H9 (cell line): ENCODE data around the gene C15orf40. TPM values are rescaled to one million over a fixed set of nuclear protein-coding genes. Genes with fewer than 3 reads are reported as not detected.

Experiments used
- DNase-seq: peaks from one replicate; pipeline ENCODE4 v3.0.0-alpha.2; 2017
- H2AFZ ChIP-seq: one replicate; pipeline ENCODE4 v1.6.1; 2013; ENCODE audit warnings: mild to moderate bottlenecking, low read length, control low read depth, moderate library complexity
- H2AK5ac ChIP-seq: 2 replicates; pipeline ENCODE4 v1.6.1; 2013; ENCODE audit warnings: low read length, control low read depth, mixed read lengths; ENCODE audit not compliant: insufficient read length
- H2BK120ac ChIP-seq: one replicate; pipeline ENCODE4 v1.6.1; 2013; ENCODE audit warnings: low read depth, mild to moderate bottlenecking, low read length, control low read depth, inconsistent platforms; ENCODE audit not compliant: poor library complexity, severe bottlenecking
- H2BK12ac ChIP-seq: 2 replicates; pipeline ENCODE4 v1.6.1; 2013; ENCODE audit warnings: low read length, control low read depth, mixed read lengths, low read depth; ENCODE audit not compliant: insufficient read length
- H2BK15ac ChIP-seq: 2 replicates; pipeline ENCODE4 v1.6.1; 2013; ENCODE audit warnings: low read depth, low read length, control low read depth
- H2BK20ac ChIP-seq: one replicate; pipeline ENCODE4 v1.6.1; 2013; ENCODE audit warnings: low read depth, mild to moderate bottlenecking, low read length, control low read depth, inconsistent platforms; ENCODE audit not compliant: poor library complexity, severe bottlenecking
- H2BK5ac ChIP-seq: 2 replicates; pipeline ENCODE4 v1.6.1; 2013; ENCODE audit warnings: low read length, control low read depth, mixed read lengths; ENCODE audit not compliant: insufficient read length
- H3K14ac ChIP-seq: 2 replicates; pipeline ENCODE4 v1.6.1; 2013; ENCODE audit warnings: low read length, control low read depth; ENCODE audit not compliant: insufficient read depth
- H3K18ac ChIP-seq: 2 replicates; pipeline ENCODE4 v1.6.1; 2013; ENCODE audit warnings: low read depth, mild to moderate bottlenecking, mixed read lengths, low read length, control low read depth; ENCODE audit not compliant: insufficient read length
- H3K23ac ChIP-seq: 2 replicates; pipeline ENCODE4 v1.6.1; 2013; ENCODE audit warnings: low read length, control low read depth, mixed read lengths, low read depth; ENCODE audit not compliant: insufficient read length
- H3K23me2 ChIP-seq: 2 replicates; pipeline ENCODE4 v1.6.1; 2013; ENCODE audit warnings: low read depth, mild to moderate bottlenecking, mixed read lengths, low read length, control low read depth; ENCODE audit not compliant: insufficient read length, poor library complexity, severe bottlenecking
- H3K27ac ChIP-seq: 2 replicates; pipeline ENCODE4 v1.5.1; 2013; ENCODE audit warnings: low read length, control low read depth, mixed read lengths, low read depth; ENCODE audit not compliant: insufficient read length
- H3K27me3 ChIP-seq: 2 replicates; pipeline ENCODE4 v1.6.1; 2013; ENCODE audit warnings: low read length, control low read depth, inconsistent platforms; ENCODE audit not compliant: insufficient read depth
- H3K4ac ChIP-seq: 2 replicates; pipeline ENCODE4 v1.6.1; 2013; ENCODE audit warnings: low read depth, mild to moderate bottlenecking, control low read depth, inconsistent platforms, low read length, moderate library complexity
- H3K4me1 ChIP-seq: 2 replicates; pipeline ENCODE4 v1.6.1; 2013; ENCODE audit warnings: low read length, control low read depth, inconsistent platforms; ENCODE audit not compliant: insufficient read depth
- H3K4me2 ChIP-seq: 2 replicates; pipeline ENCODE4 v1.6.1; 2013; ENCODE audit warnings: low read length, control low read depth, mixed read lengths; ENCODE audit not compliant: insufficient read length, insufficient read depth
- H3K56ac ChIP-seq: 2 replicates; pipeline ENCODE4 v1.6.1; 2013; ENCODE audit warnings: low read depth, mild to moderate bottlenecking, mixed read lengths, low read length, control low read depth; ENCODE audit not compliant: insufficient read length
- H3K79me1 ChIP-seq: 2 replicates; pipeline ENCODE4 v1.6.1; 2013; ENCODE audit warnings: low read depth, mild to moderate bottlenecking, moderate library complexity, low read length, control low read depth, inconsistent platforms; ENCODE audit not compliant: insufficient read depth, poor library complexity, severe bottlenecking
- H3K79me2 ChIP-seq: 2 replicates; pipeline ENCODE4 v1.6.1; 2013; ENCODE audit warnings: low read length, control low read depth, inconsistent platforms; ENCODE audit not compliant: insufficient read depth
- H3K9ac ChIP-seq: 2 replicates; pipeline ENCODE4 v1.6.1; 2013; ENCODE audit warnings: low read length, control low read depth, mixed read lengths; ENCODE audit not compliant: insufficient read length; ENCODE audit errors: extremely low read depth
- H3K9me3 ChIP-seq: one replicate; pipeline ENCODE4 v1.6.1; 2013; ENCODE audit warnings: low read depth, low read length, inconsistent platforms; ENCODE audit not compliant: control insufficient read depth
- H3T11ph ChIP-seq: one replicate; pipeline ENCODE4 v1.6.1; 2013; ENCODE audit warnings: mild to moderate bottlenecking, low read length, control low read depth, inconsistent platforms
- H4K20me1 ChIP-seq: one replicate; pipeline ENCODE4 v1.6.1; 2013; ENCODE audit not compliant: control insufficient read depth, insufficient read length, insufficient read depth
- H4K5ac ChIP-seq: 2 replicates; pipeline ENCODE4 v1.6.1; 2013; ENCODE audit warnings: low read depth, mild to moderate bottlenecking, mixed read lengths, low read length, control low read depth; ENCODE audit not compliant: insufficient read length
- H4K8ac ChIP-seq: replicated peaks from 2 replicates; pipeline ENCODE4 v1.6.1; 2013; ENCODE audit warnings: low read length, control low read depth, mixed read lengths, low read depth; ENCODE audit not compliant: insufficient read length
- H4K91ac ChIP-seq: 2 replicates; pipeline ENCODE4 v1.6.1; 2013; ENCODE audit warnings: low read depth, mild to moderate bottlenecking, moderate library complexity, mixed read lengths, low read length, control low read depth; ENCODE audit not compliant: insufficient read length
- H3K27ac Mint-ChIP-seq, 3 experiments: 2 replicates in 2 of 3; 3 replicates in 1 of 3; pipeline ENCODE4 v1.8.0; 2020 to 2021; ENCODE audit warnings: mixed read lengths in 3 of 3, mild to moderate bottlenecking in 1 of 3, moderate library complexity in 1 of 3
- H3K27me3 Mint-ChIP-seq: 2 replicates; pipeline ENCODE4 v1.8.0; 2021; ENCODE audit warnings: low read depth, mild to moderate bottlenecking, moderate library complexity, mixed read lengths
- H3K36me3 Mint-ChIP-seq, 3 experiments: 2 replicates in 2 of 3; 3 replicates in 1 of 3; pipeline ENCODE4 v1.8.0; 2020 to 2021; ENCODE audit warnings: low read depth in 3 of 3, mixed read lengths in 3 of 3; ENCODE audit not compliant: insufficient read depth in 1 of 3
- H3K4me1 Mint-ChIP-seq, 2 experiments: 2 replicates each; pipeline ENCODE4 v1.8.0; 2020; ENCODE audit warnings: mixed read lengths in 2 of 2
- H3K4me3 Mint-ChIP-seq, 2 experiments: 2 replicates in 1 of 2; 3 replicates in 1 of 2; pipeline ENCODE4 v1.8.0; 2020 to 2021; ENCODE audit warnings: mild to moderate bottlenecking in 2 of 2, mixed read lengths in 2 of 2, moderate library complexity in 1 of 2
- H3K9me3 Mint-ChIP-seq, 2 experiments: 2 replicates in 1 of 2; 3 replicates in 1 of 2; pipeline ENCODE4 v1.8.0; 2020; ENCODE audit warnings: mild to moderate bottlenecking in 2 of 2, mixed read lengths in 2 of 2, moderate library complexity in 1 of 2
- CTCF ChIP-seq: fragments of 200-600 bp; sonication (generic); conservative IDR thresholded peaks from 3 replicates; pipeline ENCODE4 v1.8.0; 2021; ENCODE audit warnings: antibody characterized with exemption, mild to moderate bottlenecking
- WGBS: extraction: QIAGEN DNeasy Blood & Tissue Kit; methylation state at CpG from one replicate; pipeline ENCODE4 v1.1.7; 2013; ENCODE audit warnings: missing lambda C conversion rate, low lambda C conversion rate, mixed read lengths; ENCODE audit not compliant: insufficient read length; ENCODE audit errors: extremely low coverage; 5-methylcytosine and 5-hydroxymethylcytosine counted together
- total RNA-seq: library from RNA; stranded (reverse); gene quantifications from 2 replicates; pipeline ENCODE4 v1.2.1, GENCODE V29; 2021

Gene C15orf40
- total RNA-seq, 1 experiment from 2014 or later = 11.5 TPM

GRCh38 chr15:82958638-82959037 is 52.8 kb downstream of the C15orf40 start:
- Histone ChIP-seq H3K4ac (no peak overlapping the region), H2BK5ac (no peak overlapping the region), H3K9me3 (no peaks in the 10 kb centered on the region), H3K27me3 (no peaks in the 10 kb centered on the region), H3T11ph (no peak overlapping the region), H2BK120ac (no peak overlapping the region), H3K18ac (no peak overlapping the region), H2BK15ac (no peak overlapping the region), H4K8ac (no peak overlapping the region), H3K23me2 (no peaks in the 10 kb centered on the region), H3K14ac (no peak overlapping the region), H2BK12ac (no peak overlapping the region), H4K91ac (no peak overlapping the region), H3K9ac (no peak overlapping the region), H3K27ac (no peak overlapping the region), H4K5ac (no peak overlapping the region), H2BK20ac (no peak overlapping the region), H3K79me2 (no peaks in the 10 kb centered on the region), H4K20me1 (no peaks in the 10 kb centered on the region), H3K79me1 (no peaks in the 10 kb centered on the region), H2AFZ (no peak overlapping the region), H3K4me1 (no peaks in the 10 kb centered on the region), H3K4me2 (no peak overlapping the region), H3K56ac (no peak overlapping the region), H3K23ac (no peak overlapping the region), H2AK5ac (no peak overlapping the region)
- Mint-ChIP-seq H3K27me3 (peaks cover 5% of the 10 kb centered on the region), H3K4me1 (peaks cover 11 to 15% of the 10 kb centered on the region in 2 experiments), H3K9me3 (no peaks in the 10 kb centered on the region), H3K36me3 (no peaks in the 10 kb centered on the region), H3K27ac (no peak overlapping the region; a peak in 1 of 7 replicates), H3K4me3 (no peak overlapping the region)
- DNase-seq = no peak
- no peak for TF ChIP-seq CTCF
- WGBS = no CpG with 5 or more reads among the region's 1 CpG
